Measurements from ENCODE around the gene VIPR1.

GRCh38 chr3:42489937-42490227 lies 12.6 kb upstream of the VIPR1 start:
- TF ChIP-seq CTCF (IDR thresholded peaks at IDR 0.05) (no peak), EP300 (IDR thresholded peaks at IDR 0.05) (no peak), POLR2A (IDR thresholded peaks at IDR 0.05) (no peak)
